Brain microvascular endothelial cell (primary cell): ENCODE data around the gene AGRN.

Source experiments
- DNase-seq: peaks from one replicate; pipeline ENCODE4 v3.0.0-alpha.2; 2020
- H3K27ac ChIP-seq: fragments of 250-450 bp; sonication (Bioruptor Pico); 2 replicates; pipeline ENCODE4 v1.5.1; 2020; ENCODE audit warnings: mild to moderate bottlenecking, moderate library complexity
- H3K27me3 ChIP-seq: fragments of 250-450 bp; sonication (Bioruptor Pico); replicated peaks from 2 replicates; pipeline ENCODE4 v1.5.1; 2020; ENCODE audit warnings: mild to moderate bottlenecking
- H3K36me3 ChIP-seq: fragments of 250-450 bp; sonication (Bioruptor Pico); replicated peaks from 2 replicates; pipeline ENCODE4 v1.5.1; 2020; ENCODE audit warnings: mild to moderate bottlenecking
- H3K4me3 ChIP-seq: 2 replicates; pipeline ENCODE4 v1.5.1; 2011; ENCODE audit warnings: low read depth, mild to moderate bottlenecking, control low read depth, low read length, moderate library complexity
- CTCF ChIP-seq: IDR thresholded peaks from 2 replicates; pipeline ENCODE4 v1.5.1; 2011; ENCODE audit warnings: low read depth, mild to moderate bottlenecking, moderate library complexity, low read length, control low read depth, inconsistent platforms; ENCODE audit errors: missing control alignments
- in situ Hi-C: cut with HindIII; loops from 2 replicates; pipeline ENCODE4 v1.10.0; 2017; ENCODE audit warnings: low sequenced_read_pairs, low pct_ligation_motif_present

The AGRN gene

DNA sequence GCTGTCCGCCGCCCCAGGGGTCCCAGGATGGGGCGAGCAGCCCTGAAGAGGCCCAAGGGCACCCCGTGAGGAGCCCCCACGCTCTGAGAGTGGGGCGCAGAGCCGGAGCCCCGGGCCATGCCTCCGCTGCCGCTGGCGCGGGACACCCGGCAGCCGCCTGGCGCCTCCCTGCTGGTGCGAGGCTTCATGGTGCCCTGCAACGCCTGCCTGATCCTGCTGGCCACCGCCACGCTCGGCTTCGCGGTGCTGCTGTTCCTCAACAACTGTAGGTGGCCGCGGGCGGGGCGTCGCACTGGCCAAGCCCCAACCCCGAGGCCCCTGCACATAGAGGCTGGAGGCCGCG, 14.5 kb downstream of the AGRN start:
- Histone ChIP-seq H3K27ac (no peak overlapping the region), H3K36me3 (peaks cover 9% of the 10 kb centered on the region), H3K4me3 (no peak overlapping the region), H3K27me3 (no peaks in the 10 kb centered on the region)
- in situ Hi-C loops = no loop called here
- no peak for TF ChIP-seq CTCF
- DNase-seq = no peak

GRCh38 chr1:1035291-1035943, 15.5 kb downstream of the AGRN start:
- no peak overlapping the region for H3K27ac ChIP-seq
- DNase-seq = no peak
- peak; percentile 17 for TF ChIP-seq CTCF
- H3K36me3 ChIP-seq = peaks cover 9% of the 10 kb centered on the region
- H3K27me3 ChIP-seq = no peaks in the 10 kb centered on the region
- in situ Hi-C loops = no loop called here
- H3K4me3 ChIP-seq = no peak overlapping the region

DNA sequence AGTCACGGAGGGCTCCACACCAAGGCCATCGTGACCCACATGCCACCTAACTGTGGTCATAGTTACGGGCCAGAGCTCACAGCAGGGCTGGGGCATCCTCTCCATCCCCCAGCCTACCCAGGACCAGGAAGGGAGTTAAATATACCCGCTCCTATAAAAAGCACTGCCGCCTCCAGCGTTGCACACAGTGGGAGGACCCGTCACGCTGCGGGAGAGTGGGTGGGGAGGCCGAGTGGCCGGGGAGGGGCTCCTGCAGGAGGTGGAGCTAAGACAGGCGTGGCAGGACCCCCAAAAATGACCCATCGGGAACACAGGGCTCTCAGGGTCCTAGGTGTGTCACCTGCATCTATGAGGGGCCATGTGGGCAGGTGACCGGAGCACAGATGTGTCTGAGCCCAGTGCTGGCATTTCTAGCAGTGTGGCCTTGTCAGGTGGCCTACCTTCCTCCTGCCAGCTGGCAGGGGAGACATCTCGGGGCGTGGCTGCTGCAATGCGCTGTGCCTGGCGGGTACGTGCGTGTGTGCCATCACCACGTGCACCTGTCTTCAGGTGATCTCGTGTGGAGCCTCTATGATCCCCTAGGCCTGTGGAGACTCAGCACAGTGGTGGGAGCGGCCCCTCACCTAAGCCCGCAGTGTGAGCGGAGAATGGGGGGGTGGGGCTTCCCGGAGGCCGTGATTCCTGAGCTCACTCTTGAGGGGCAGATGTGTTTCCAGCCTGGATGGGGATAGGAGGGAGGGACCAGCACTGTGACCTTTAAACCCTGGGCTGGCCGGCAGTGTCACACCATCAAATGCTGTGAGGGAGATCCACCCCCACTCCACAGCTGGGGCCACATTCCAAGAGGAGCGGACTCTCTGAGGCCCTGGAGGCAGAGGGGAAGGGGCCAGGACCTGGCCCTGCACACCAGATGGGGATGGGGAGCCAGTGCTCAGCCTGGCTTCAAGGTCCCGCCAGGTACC, 17.7 kb downstream of the AGRN start:
- peaks cover 19% of the 10 kb centered on the region for H3K36me3 ChIP-seq
- no peak overlapping the region for H3K27ac ChIP-seq
- TF ChIP-seq CTCF = no peak
- no peak for DNase-seq
- in situ Hi-C loops = no loop called here
- H3K27me3 ChIP-seq = no peaks in the 10 kb centered on the region
- H3K4me3 ChIP-seq = no peak overlapping the region

- Histone ChIP-seq H3K36me3 (peaks cover 22% of the 10 kb centered on the region), H3K27ac (no peak overlapping the region), H3K27me3 (no peaks in the 10 kb centered on the region), H3K4me3 (no peak overlapping the region)
- no peak for TF ChIP-seq CTCF
- DNase-seq = no peak
- in situ Hi-C loops = no loop called here
These were observed 18.8 kb downstream of the AGRN start for GRCh38 chr1:1038694-1039093.

DNA sequence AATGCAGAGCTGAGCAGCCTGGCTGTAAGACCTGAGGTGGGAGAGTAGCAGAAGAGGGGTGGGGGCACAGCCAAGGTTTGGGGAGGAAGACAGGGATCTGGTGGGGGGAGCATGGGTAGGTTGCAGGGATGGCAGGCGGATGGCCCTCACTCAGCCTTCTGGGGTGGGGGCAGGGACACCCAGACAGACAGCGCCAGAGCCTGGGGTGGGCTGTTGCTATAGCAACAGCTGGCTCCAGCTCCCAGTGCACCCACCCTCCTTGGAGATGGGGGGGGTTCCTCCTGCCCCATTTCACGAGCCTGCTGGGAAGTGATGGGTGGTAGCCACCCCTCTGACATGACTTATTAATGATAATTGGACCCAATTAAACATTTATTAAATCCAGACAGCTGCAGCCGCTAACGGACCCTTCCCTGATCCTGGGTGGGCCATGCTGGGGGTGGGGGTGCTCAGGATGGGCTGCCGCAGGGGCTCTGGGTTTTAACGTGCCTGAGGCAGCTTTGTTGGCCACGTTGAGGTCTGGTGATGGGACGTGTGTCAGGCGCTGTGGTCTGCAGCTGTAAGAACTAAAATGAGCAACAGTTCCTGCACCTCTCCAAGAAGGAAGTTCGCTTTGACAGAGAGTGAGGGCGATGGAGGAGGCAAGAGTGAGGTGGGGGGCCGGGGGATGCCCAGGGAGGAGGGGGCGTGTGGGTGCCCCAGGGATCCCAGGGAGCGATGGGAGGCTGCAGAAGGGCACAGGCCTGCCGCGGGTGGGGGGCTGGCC, 19.4 kb downstream of the AGRN start:
- in situ Hi-C loops = no loop called here
- H3K27me3 ChIP-seq = no peaks in the 10 kb centered on the region
- no peak for DNase-seq
- H3K4me3 ChIP-seq = no peak overlapping the region
- H3K27ac ChIP-seq = no peak overlapping the region
- TF ChIP-seq CTCF = no peak
- H3K36me3 ChIP-seq = peaks cover 29% of the 10 kb centered on the region
